ENCODE measurements around the gene FAM219A.

The FAM219A gene

DNA sequence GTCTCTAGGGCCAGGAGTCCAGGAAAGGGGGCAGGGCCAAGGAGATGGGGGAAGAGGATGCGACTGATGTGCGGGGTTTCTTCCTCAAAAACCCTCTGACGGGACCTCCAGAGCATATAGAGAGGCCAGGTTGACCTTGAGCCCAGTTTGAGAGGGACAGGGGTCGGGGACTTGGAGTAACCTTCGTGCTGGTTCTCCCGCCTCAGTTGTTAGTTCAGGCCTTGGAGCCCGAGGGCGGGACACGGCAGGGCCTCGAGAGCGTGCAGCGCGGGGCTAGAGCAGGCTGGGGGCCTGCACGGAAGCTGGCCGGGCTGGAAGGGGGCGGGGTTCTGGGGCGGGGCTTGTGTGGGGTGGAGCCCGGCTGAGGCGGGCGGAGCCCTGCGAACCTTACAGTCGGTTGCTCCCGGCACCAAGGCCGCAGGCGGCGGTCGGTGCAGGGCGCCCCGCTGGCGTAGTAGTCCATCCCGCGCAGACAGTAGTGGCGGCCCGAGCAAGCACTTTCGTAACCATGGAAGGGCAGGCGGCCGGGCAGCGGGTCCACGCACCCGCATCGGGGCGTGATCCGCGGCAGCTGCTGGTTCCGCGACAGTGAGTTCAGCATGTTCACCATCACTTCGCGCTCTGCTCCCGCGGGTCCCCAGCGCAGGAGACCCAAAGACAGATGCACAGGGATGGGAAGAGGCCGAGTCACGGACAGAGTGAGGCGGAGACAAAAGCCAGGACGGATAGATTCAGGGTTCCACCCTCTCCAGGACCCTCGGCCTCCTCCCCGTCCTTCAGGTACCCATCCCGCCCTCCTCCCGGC, 77.7 kb downstream of the FAM219A start:
- Histone ChIP-seq H3K36me3 (no peaks in the 10 kb centered on the region), H3K9me3 (ENCODE audit: severe bottlenecking) (no peaks in the 10 kb centered on the region), H3K4me3 (ENCODE audit: low read depth, low read length) (no peak overlapping the region), H3K27me3 (ENCODE audit: insufficient read depth, low read depth, severe bottlenecking) (no peaks in the 10 kb centered on the region), H3K27ac (no peak overlapping the region)
- TF ChIP-seq, protein P1, sequence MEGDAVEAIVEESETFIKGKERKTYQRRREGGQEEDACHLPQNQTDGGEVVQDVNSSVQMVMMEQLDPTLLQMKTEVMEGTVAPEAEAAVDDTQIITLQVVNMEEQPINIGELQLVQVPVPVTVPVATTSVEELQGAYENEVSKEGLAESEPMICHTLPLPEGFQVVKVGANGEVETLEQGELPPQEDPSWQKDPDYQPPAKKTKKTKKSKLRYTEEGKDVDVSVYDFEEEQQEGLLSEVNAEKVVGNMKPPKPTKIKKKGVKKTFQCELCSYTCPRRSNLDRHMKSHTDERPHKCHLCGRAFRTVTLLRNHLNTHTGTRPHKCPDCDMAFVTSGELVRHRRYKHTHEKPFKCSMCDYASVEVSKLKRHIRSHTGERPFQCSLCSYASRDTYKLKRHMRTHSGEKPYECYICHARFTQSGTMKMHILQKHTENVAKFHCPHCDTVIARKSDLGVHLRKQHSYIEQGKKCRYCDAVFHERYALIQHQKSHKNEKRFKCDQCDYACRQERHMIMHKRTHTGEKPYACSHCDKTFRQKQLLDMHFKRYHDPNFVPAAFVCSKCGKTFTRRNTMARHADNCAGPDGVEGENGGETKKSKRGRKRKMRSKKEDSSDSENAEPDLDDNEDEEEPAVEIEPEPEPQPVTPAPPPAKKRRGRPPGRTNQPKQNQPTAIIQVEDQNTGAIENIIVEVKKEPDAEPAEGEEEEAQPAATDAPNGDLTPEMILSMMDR (IDR thresholded peaks at IDR 0.05; ENCODE audit: low read depth, low read length): no peak
- DNase-seq: no peak

DNA sequence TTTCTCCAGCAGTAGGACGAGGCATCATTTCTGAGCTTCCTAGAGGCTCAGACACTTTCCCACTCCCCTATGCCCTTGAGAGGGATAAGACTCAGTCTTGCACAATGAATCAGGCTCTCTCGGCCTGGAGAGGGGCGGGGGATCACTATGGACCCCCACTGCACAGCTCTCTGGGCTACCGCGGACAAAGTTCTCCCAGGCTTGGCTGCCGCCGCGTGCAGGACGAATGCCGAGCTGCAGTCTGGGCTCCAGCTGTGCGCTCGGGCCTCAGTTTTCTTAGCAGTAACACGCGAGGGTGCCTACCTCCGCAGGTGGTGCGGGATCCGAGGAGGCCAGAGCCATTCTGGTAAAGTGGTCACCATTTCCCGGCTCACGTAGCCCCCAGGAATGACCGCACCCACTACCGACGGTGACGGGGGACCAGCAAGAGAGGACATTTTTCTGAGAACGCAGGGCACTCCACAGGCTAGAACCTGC, 78.3 kb downstream of the FAM219A start:
- no peak overlapping the region for H3K4me3 ChIP-seq (ENCODE audit: low read depth, low read length)
- H3K36me3 ChIP-seq: no peaks in the 10 kb centered on the region
- H3K9me3 ChIP-seq (ENCODE audit: severe bottlenecking): no peaks in the 10 kb centered on the region
- H3K27me3 ChIP-seq (ENCODE audit: insufficient read depth, low read depth, severe bottlenecking): no peaks in the 10 kb centered on the region
- H3K27ac ChIP-seq: no peak overlapping the region
- TF ChIP-seq, protein P1 (IDR thresholded peaks at IDR 0.05; ENCODE audit: low read depth, low read length): no peak
- DNase-seq: no peak

DNA sequence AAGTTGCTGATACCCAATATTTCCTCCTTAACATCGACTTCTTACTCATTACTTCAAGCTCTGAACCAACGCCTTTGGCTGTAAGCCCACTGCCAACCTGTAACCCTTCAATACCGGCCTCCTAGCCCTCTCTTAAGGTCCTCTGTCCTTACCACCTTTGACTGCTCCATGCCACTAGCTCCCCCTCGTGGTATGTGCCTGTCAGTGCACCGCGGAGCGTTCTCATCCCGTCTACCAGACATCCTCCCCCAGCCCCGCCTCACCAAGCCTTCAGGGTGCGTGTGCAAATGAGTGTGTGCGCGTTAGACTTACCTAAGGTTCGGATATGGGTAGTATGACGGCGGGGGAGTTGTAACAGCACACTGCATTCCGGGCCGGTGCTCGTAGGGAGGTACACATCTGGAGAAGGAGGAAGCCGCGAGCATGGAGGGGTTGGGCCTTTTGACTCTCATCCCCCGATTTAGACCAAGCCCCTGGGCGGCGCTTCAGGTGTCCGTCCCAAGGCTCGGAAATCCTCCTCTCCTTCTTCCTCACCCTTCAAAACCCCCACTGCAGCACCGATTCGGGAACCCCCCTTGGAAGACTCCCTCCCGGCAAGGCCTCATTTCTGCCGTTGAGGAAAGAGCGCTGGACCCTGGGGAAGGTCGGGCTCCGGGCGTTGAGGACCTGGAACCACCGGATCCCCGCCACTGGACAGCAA, 78.9 kb downstream of the FAM219A start:
- TF ChIP-seq, protein P1 (IDR thresholded peaks at IDR 0.05; ENCODE audit: low read depth, low read length): peak; percentile 98
- no peaks in the 10 kb centered on the region for H3K9me3 ChIP-seq (ENCODE audit: severe bottlenecking)
- H3K4me3 ChIP-seq (ENCODE audit: low read depth, low read length): peak overlapping the region; percentile 25
- peak; percentile 90 for DNase-seq
- H3K27ac ChIP-seq: no peak overlapping the region
- no peaks in the 10 kb centered on the region for H3K27me3 ChIP-seq (ENCODE audit: insufficient read depth, low read depth, severe bottlenecking)
- no peaks in the 10 kb centered on the region for H3K36me3 ChIP-seq

DNA sequence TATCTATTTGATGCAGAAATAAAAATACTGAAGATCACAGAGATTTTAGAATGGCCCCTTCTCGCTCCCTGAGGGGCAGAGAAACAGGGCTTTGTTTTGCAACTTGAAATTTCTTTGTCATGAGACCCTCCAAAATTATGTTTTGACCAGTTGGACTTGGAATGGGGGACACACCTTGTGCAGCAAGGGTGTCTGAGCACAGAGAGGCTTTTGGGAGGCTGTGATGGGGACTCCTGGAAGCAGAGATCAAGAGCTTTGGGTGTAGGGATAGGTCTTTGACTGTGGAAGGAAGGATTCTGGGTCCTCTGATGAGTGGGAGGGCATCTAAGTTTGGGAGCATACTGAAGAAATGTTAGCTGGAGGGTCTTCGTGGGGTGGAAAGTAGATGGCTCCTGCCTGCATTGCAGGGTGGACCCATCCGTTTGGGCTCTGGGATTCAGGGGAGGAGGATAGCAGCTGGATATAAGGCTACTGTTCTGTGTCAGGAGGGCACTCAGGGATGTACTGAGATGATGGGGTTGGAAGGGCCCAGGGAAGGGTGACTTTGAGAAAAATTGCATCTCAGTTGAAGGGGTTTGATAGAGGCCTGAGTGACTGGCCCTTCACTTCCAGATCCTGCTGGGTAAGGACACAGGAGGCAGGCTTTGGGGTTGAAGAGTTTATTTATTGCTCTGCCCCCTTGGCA, 79.9 kb downstream of the FAM219A start:
- H3K27me3 ChIP-seq (ENCODE audit: insufficient read depth, low read depth, severe bottlenecking): no peaks in the 10 kb centered on the region

DNA sequence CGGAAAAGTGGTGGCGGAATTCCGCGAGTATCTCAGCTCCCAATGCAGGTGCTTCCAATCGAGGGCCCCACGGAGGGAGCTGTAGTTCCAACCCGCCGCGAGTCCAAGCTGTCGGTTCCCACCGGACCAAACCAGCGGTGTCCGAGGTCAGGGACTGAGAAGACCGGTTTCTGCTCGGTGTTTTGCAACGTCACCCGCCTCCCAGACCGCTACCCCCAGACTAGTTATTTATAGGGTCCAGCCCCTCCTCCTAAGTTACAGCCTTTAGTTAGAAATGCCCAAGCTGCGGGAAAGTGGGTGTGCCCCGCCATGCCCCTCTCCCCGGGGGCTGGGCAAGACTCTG, 81.0 kb downstream of the FAM219A start:
- H3K27ac ChIP-seq: no peak overlapping the region
- H3K36me3 ChIP-seq: no peaks in the 10 kb centered on the region
- H3K27me3 ChIP-seq (ENCODE audit: insufficient read depth, low read depth, severe bottlenecking): no peaks in the 10 kb centered on the region
- TF ChIP-seq, protein P1 (IDR thresholded peaks at IDR 0.05; ENCODE audit: low read depth, low read length): no peak
- H3K4me3 ChIP-seq (ENCODE audit: low read depth, low read length): peak overlapping the region; percentile 80
- no peaks in the 10 kb centered on the region for H3K9me3 ChIP-seq (ENCODE audit: severe bottlenecking)
- DNase-seq: peak; percentile 42

More for the DNA sequence above, 79.9 kb downstream of the FAM219A start:
- DNase-seq: no peak
- no peak overlapping the region for H3K4me3 ChIP-seq (ENCODE audit: low read depth, low read length)
- H3K9me3 ChIP-seq (ENCODE audit: severe bottlenecking): no peaks in the 10 kb centered on the region
- TF ChIP-seq, protein P1 (IDR thresholded peaks at IDR 0.05; ENCODE audit: low read depth, low read length): no peak
- no peaks in the 10 kb centered on the region for H3K36me3 ChIP-seq
- H3K27ac ChIP-seq: no peak overlapping the region
